WTC11 (cell line): ENCODE data around the gene BAIAP3. TPM values are rescaled to one million over a fixed set of nuclear protein-coding genes. Genes with fewer than 3 reads are reported as not detected.

ENCODE experiments used
- total RNA-seq: library from RNA; stranded (reverse); gene quantifications from 3 replicates; pipeline ENCODE4 v1.2.3, GENCODE V29; 2021

BAIAP3 gene
- total RNA-seq, 1 experiment from 2014 or later: 18.8 TPM

Other genes with a start within 250 kb of the BAIAP3 start
- 0.13 to 0.16 TPM in 2 of 3 replicates, not detected in the other for gene C1QTNF8, start 237.4 kb upstream of the BAIAP3 start, total RNA-seq
- gene CACNA1H, start 180.5 kb upstream of the BAIAP3 start, total RNA-seq: 38.0 to 46.9 TPM (median 46.4 TPM) in 3 replicates
- gene TPSG1, start 108.4 kb upstream of the BAIAP3 start, total RNA-seq: not detected in 3 replicates
- gene TPSB2, start 103.5 kb upstream of the BAIAP3 start, total RNA-seq: 0.18 to 0.44 TPM in 2 of 3 replicates, not detected in the other
- gene TPSAB1, start 92.9 kb upstream of the BAIAP3 start, total RNA-seq: 0.53 TPM in 1 of 3 replicates, not detected in the others
- 0.31 to 1.5 TPM (median 0.94 TPM) in 3 replicates for gene TPSD1, start 77.6 kb upstream of the BAIAP3 start, total RNA-seq
- 211 to 229 TPM (median 222 TPM) in 3 replicates for gene UBE2I, start 24.0 kb upstream of the BAIAP3 start, total RNA-seq
- gene TSR3, start 18.2 kb downstream of the BAIAP3 start, total RNA-seq: 63.0 to 66.3 TPM (median 66.2 TPM) in 3 replicates
- gene GNPTG, start 18.3 kb downstream of the BAIAP3 start, total RNA-seq: 31.1 to 39.1 TPM (median 35.9 TPM) in 3 replicates
- gene UNKL, start 81.1 kb downstream of the BAIAP3 start, total RNA-seq: 42.0 to 53.3 TPM (median 42.3 TPM) in 3 replicates
- gene UQCC4, start 87.1 kb downstream of the BAIAP3 start, total RNA-seq: 16.2 to 17.0 TPM (median 16.9 TPM) in 3 replicates
- not detected in 3 replicates for gene PERCC1, start 97.4 kb downstream of the BAIAP3 start, total RNA-seq
- 0.46 to 1.2 TPM (median 1.1 TPM) in 3 replicates for gene CCDC154, start 110.9 kb downstream of the BAIAP3 start, total RNA-seq
- gene CLCN7, start 141.4 kb downstream of the BAIAP3 start, total RNA-seq: 80.6 to 94.1 TPM (median 90.0 TPM) in 3 replicates
- gene PTX4, start 155.3 kb downstream of the BAIAP3 start, total RNA-seq: 0.16 to 0.26 TPM (median 0.18 TPM) in 3 replicates
- 67.8 to 86.7 TPM (median 71.6 TPM) in 3 replicates for gene TELO2, start 159.7 kb downstream of the BAIAP3 start, total RNA-seq
- 0.18 to 0.35 TPM (median 0.30 TPM) in 3 replicates for gene TMEM204, start 200.0 kb downstream of the BAIAP3 start, total RNA-seq